Measurements from ENCODE around the gene RASA3. TPM values are rescaled to one million over a fixed set of nuclear protein-coding genes. Genes with fewer than 3 reads are reported as not detected.
A peak's percentile ranks its signal among the peaks of the same experiment; 100 is the strongest.

RASA3 gene
- total and polyA plus RNA-seq, 2 of the 8 experiments (the other 6 are each of a cell fraction or from before 2014, with no cell fraction given), result 7.5 to 21.9 TPM

GRCh38 chr13:114106991-114107685 lies 25.3 kb downstream of the RASA3 start:
- H3K23ac ChIP-seq (ENCODE audit: insufficient read length), result no peak overlapping the region
- no peak overlapping the region for H2BK20ac ChIP-seq (ENCODE audit: low read length)
- H2AK5ac ChIP-seq (ENCODE audit: low read depth, low read length), result peak overlapping the region; percentile 8; the same call in 1 of the 2 replicates
- H3K4ac ChIP-seq (replicated peaks; ENCODE audit: insufficient read length, low read depth, low read length), result no peak overlapping the region
- H2AFZ ChIP-seq (ENCODE audit: low read length), result no peak overlapping the region
- H3K4me3 ChIP-seq (ENCODE audit: extremely low read depth in 1 of 4, insufficient read depth in 2 of 4, low read depth in 3 of 4, low read length in 4 of 4), result no peak overlapping the region
- no peak overlapping the region for H2BK12ac ChIP-seq (ENCODE audit: low read depth, low read length)
- peaks cover 0 to 6% of the 10 kb centered on the region in 2 experiments; a peak in 1 of 4 replicates for H3K9me3 ChIP-seq (ENCODE audit: insufficient read depth in 2 of 2, low read depth in 1 of 2, low read length in 1 of 2)
- DNase-seq (ENCODE audit: low read depth in 1 of 2, low spot score in 2 of 2) (no peak), FAIRE-seq (no peak)
- H3K18ac ChIP-seq (ENCODE audit: extremely low read depth, low read length), result no peak overlapping the region
- H4K20me1 ChIP-seq (replicated peaks in 1 of 2; ENCODE audit: control insufficient read depth in 1 of 2, insufficient read depth in 2 of 2, low read length in 2 of 2), result peaks cover 3 to 9% of the 10 kb centered on the region in 2 experiments
- peaks cover 4 to 21% (median 17%) of the 10 kb centered on the region in 4 experiments for H3K4me1 ChIP-seq (replicated peaks in 1 of 4; ENCODE audit: control insufficient read depth in 3 of 4, insufficient read depth in 4 of 4, low read length in 3 of 4)
- WGBS, 2 experiments (ENCODE audit: extremely low coverage in 1 of 2, insufficient coverage in 1 of 2, insufficient read length in 1 of 2, insufficient replicate concordance in 2 of 2, low coverage in 1 of 2, low lambda C conversion rate in 2 of 2, missing lambda C conversion rate in 1 of 2), result 92% methylated on average over 27 of the region's 27 CpGs; no CpG with 5 or more reads in 1 of the 2 experiments
- H2BK5ac ChIP-seq (ENCODE audit: low read depth, low read length), result no peak overlapping the region
- CTCF ChIA-PET (ENCODE audit: partially characterized antibody), result interaction anchor here (1.2 kb wide), 1 partner anchor 10 kb away, joined by 5 read pairs; no protein-coding TSS in a partner anchor
- H3K36me3 ChIP-seq (ENCODE audit: control insufficient read depth in 2 of 4, insufficient read depth in 4 of 4, low read length in 3 of 4), result no peaks in the 10 kb centered on the region
- H3K56ac ChIP-seq (replicated peaks; ENCODE audit: insufficient read length, low read depth, low read length), result no peak overlapping the region
- peaks cover 10% of the 10 kb centered on the region for H3K79me1 ChIP-seq (ENCODE audit: low read depth, low read length)
- H3K9ac ChIP-seq (replicated peaks in 1 of 4; ENCODE audit: extremely low read depth in 1 of 4, low read depth in 3 of 4, low read length in 3 of 4), result no peak overlapping the region
- no peak overlapping the region; the same call in 1 of the 2 replicates for H3K27ac ChIP-seq (ENCODE audit: low read depth, low read length)
- H3K27me3 ChIP-seq (replicated peaks in 1 of 4; ENCODE audit: control insufficient read depth in 3 of 4, extremely low read depth in 1 of 4, insufficient read depth in 3 of 4, low read length in 3 of 4), result no peaks in the 10 kb centered on the region
- POLR2A ChIA-PET (ENCODE audit: partially characterized antibody), result no interaction called here
- no peak overlapping the region for H4K91ac ChIP-seq (replicated peaks; ENCODE audit: insufficient read length, low read length)
- H3K23me2 ChIP-seq (ENCODE audit: low read depth, low read length), result no peaks in the 10 kb centered on the region; the same call in 1 of the 2 replicates
- H4K5ac ChIP-seq (ENCODE audit: insufficient read length, low read depth, low read length), result no peak overlapping the region
- no peak overlapping the region for H3K14ac ChIP-seq (ENCODE audit: insufficient read length)
- peaks cover 0 to 51% of the 10 kb centered on the region in 2 experiments; a peak in 3 of 4 replicates for H3K79me2 ChIP-seq (ENCODE audit: control insufficient read depth in 1 of 2, insufficient read depth in 2 of 2, low read length in 2 of 2)
- 0 out of 2 replicates have a peak overlapping the region, but pooled peaks have one; percentile 15 for H4K8ac ChIP-seq (ENCODE audit: extremely low read depth, insufficient read depth, low read length)
- H2BK15ac ChIP-seq (ENCODE audit: low read length), result no peak overlapping the region
- no peak overlapping the region for H3K4me2 ChIP-seq (ENCODE audit: insufficient read depth in 1 of 2, low read depth in 2 of 2, low read length in 2 of 2)
- H2BK120ac ChIP-seq (replicated peaks; ENCODE audit: low read depth, low read length), result no peak overlapping the region
- TF ChIP-seq KDM5A (IDR thresholded peaks at IDR 0.05; ENCODE audit: low read length), result no peak
- TF ChIP-seq HDAC6 (IDR thresholded peaks at IDR 0.05; ENCODE audit: low read depth, low read length), result no peak
- no peak for TF ChIP-seq JUND (IDR thresholded peaks at IDR 0.05; ENCODE audit: low read length)
- TF ChIP-seq CBX5 (IDR thresholded peaks at IDR 0.05; ENCODE audit: low read depth, low read length), result no peak
- no peak for TF ChIP-seq ATF3 (IDR thresholded peaks at IDR 0.05; ENCODE audit: insufficient read depth, low read depth, low read length)
- no peak for TF ChIP-seq GABPA (IDR thresholded peaks at IDR 0.05; ENCODE audit: borderline replicate concordance, insufficient read depth, low read length)
- no peak for TF ChIP-seq USF2 (IDR thresholded peaks at IDR 0.05; ENCODE audit: low read length)
- TF ChIP-seq TAF1 (IDR thresholded peaks at IDR 0.05; ENCODE audit: low read depth, low read length), result no peak
- TF ChIP-seq RXRA (IDR thresholded peaks at IDR 0.05; ENCODE audit: insufficient read depth, low read depth, low read length), result no peak
